Measurements from ENCODE around the gene CFAP119.

The CFAP119 gene

GRCh38 chr16:30737794-30738648 lies 23.8 kb downstream of the CFAP119 start:
- DNase-seq: no peak

GRCh38 chr16:30736995-30737793 lies 24.7 kb downstream of the CFAP119 start:
- no peak for DNase-seq

GRCh38 chr16:30731411-30731810 lies 30.5 kb downstream of the CFAP119 start:
- no peak for DNase-seq

GRCh38 chr16:30728899-30729672 lies 32.8 kb downstream of the CFAP119 start:
- no peak for DNase-seq

GRCh38 chr16:30728321-30728720 lies 33.5 kb downstream of the CFAP119 start:
- DNase-seq: no peak

- no peak for DNase-seq
These were observed 36.5 kb downstream of the CFAP119 start for GRCh38 chr16:30725418-30725792.

- DNase-seq: no peak
These were observed 37.0 kb downstream of the CFAP119 start for GRCh38 chr16:30724641-30725417.

GRCh38 chr16:30723725-30724355 lies 38.0 kb downstream of the CFAP119 start:
- no peak for DNase-seq

- DNase-seq: no peak
These were observed 38.9 kb downstream of the CFAP119 start for GRCh38 chr16:30722916-30723315.

- DNase-seq: no peak
These were observed 39.4 kb downstream of the CFAP119 start for GRCh38 chr16:30722443-30722842.

GRCh38 chr16:30721606-30722005 lies 40.3 kb downstream of the CFAP119 start:
- no peak for DNase-seq

GRCh38 chr16:30721167-30721566 lies 40.7 kb downstream of the CFAP119 start:
- DNase-seq: no peak

GRCh38 chr16:30720694-30721093 lies 41.2 kb downstream of the CFAP119 start:
- no peak for DNase-seq

- no peak for DNase-seq
These were observed 41.8 kb downstream of the CFAP119 start for GRCh38 chr16:30720086-30720485.

- DNase-seq: no peak
These were observed 46.0 kb downstream of the CFAP119 start for GRCh38 chr16:30715750-30716445.

GRCh38 chr16:30711712-30712111 lies 50.1 kb downstream of the CFAP119 start:
- no peak for DNase-seq

GRCh38 chr16:30710971-30711370 lies 50.9 kb downstream of the CFAP119 start:
- DNase-seq: no peak

Measured in effector CD8-positive, alpha-beta T cell (primary cell).